Endothelial cell of umbilical vein (primary cell): ENCODE measurements around the gene SRD5A1. TPM values are rescaled to one million over a fixed set of nuclear protein-coding genes. Genes with fewer than 3 reads are reported as not detected.

ENCODE experiments used
- BruUV-seq: library from RNA; stranded (reverse); fragments of 400-500 nt; replicated peaks from 2 replicates; lab custom pipeline; 2021; lab: Mats Ljungman, UMichigan
- CTCF ChIA-PET: fragments of 300-600, 350-600 bp; sonication (Branson Sonifier 250); formaldehyde crosslinking; loops from one replicate; lab custom pipeline; 2021; ENCODE audit warnings: antibody characterized with exemption, inconsistent platforms; lab: Charles Lee
- POLR2A ChIA-PET: fragments of 300-600, 350-600 bp; sonication (Branson Sonifier 250); formaldehyde crosslinking; loops from one replicate; lab custom pipeline; 2021; ENCODE audit warnings: antibody characterized with exemption, inconsistent platforms; lab: Charles Lee
- DNase-seq: peaks from one replicate; pipeline ENCODE4 v3.0.0-alpha.2; 2011; ENCODE audit warnings: low read depth, low spot score
- FAIRE-seq: peaks from 2 replicates; lab custom pipeline; 2011; peaks lifted over from hg19 to GRCh38; lab: Jason Lieb, UNC
- H2AFZ ChIP-seq: 2 replicates; pipeline ENCODE4 v1.6.0; 2012; ENCODE audit warnings: low read depth, low read length, control low read depth, inconsistent platforms
- H3K27ac ChIP-seq: 2 replicates; pipeline ENCODE4 v1.5.1; 2011; ENCODE audit warnings: low read depth, mild to moderate bottlenecking, control low read depth, low read length, moderate library complexity; ENCODE audit not compliant: insufficient read depth
- H3K27me3 ChIP-seq, 2 experiments: 2 replicates each; pipeline versions ENCODE4 v1.6.0 to v1.6.1; 2011; ENCODE audit warnings: low read length in 2 of 2, mixed read lengths in 1 of 2; ENCODE audit not compliant: control insufficient read depth in 2 of 2, insufficient read depth in 2 of 2
- H3K36me3 ChIP-seq, 2 experiments: 2 replicates in 1 of 2; 3 replicates in 1 of 2; pipeline ENCODE4 v1.5.1; 2011; ENCODE audit warnings: low read length in 2 of 2, mild to moderate bottlenecking in 1 of 2, moderate library complexity in 1 of 2; ENCODE audit not compliant: control insufficient read depth in 2 of 2, insufficient read depth in 2 of 2; ENCODE audit errors: extremely low read depth in 1 of 2
- H3K4me1 ChIP-seq: 3 replicates; pipeline ENCODE4 v1.5.1; 2011; ENCODE audit warnings: mild to moderate bottlenecking, low read length; ENCODE audit not compliant: control insufficient read depth, insufficient read depth; ENCODE audit errors: extremely low read depth
- H3K4me2 ChIP-seq: 2 replicates; pipeline ENCODE4 v1.6.1; 2011; ENCODE audit warnings: low read length, control low read depth, mixed read lengths; ENCODE audit not compliant: insufficient read depth
- H3K4me3 ChIP-seq, 3 experiments: fragments of 200-600 bp in 1 of 3; sonication (generic), shearing (Covaris generic) in 1 of 3; replicated peaks in 1 of 3; 2 replicates each; pipeline ENCODE4 v1.5.1; 2011 to 2016; ENCODE audit warnings: control low read depth in 3 of 3, low read length in 3 of 3, mild to moderate bottlenecking in 2 of 3, inconsistent platforms in 1 of 3, low read depth in 1 of 3, moderate library complexity in 1 of 3; ENCODE audit not compliant: insufficient read depth in 1 of 3
- H3K79me2 ChIP-seq: 2 replicates; pipeline ENCODE4 v1.6.0; 2012; ENCODE audit warnings: low read length, inconsistent platforms; ENCODE audit not compliant: control insufficient read depth, insufficient read depth
- H3K9ac ChIP-seq: replicated peaks from 2 replicates; pipeline ENCODE3; 2011; ENCODE audit warnings: low read length, control low read depth; ENCODE audit not compliant: insufficient read depth; ENCODE audit errors: extremely low read depth
- H3K9me1 ChIP-seq: replicated peaks from 3 replicates; pipeline ENCODE4 v1.6.0; 2011; ENCODE audit warnings: mild to moderate bottlenecking, low read length; ENCODE audit not compliant: control insufficient read depth, insufficient read depth; ENCODE audit errors: extremely low read depth
- H3K9me3 ChIP-seq: replicated peaks from 2 replicates; pipeline ENCODE4 v1.5.1; 2012; ENCODE audit warnings: low read length, inconsistent platforms; ENCODE audit not compliant: control insufficient read depth, insufficient read depth
- H4K20me1 ChIP-seq: replicated peaks from 2 replicates; pipeline ENCODE3; 2011; ENCODE audit warnings: mild to moderate bottlenecking, low read length; ENCODE audit not compliant: control insufficient read depth, insufficient read depth; ENCODE audit errors: extremely low read depth
- CTCF ChIP-seq, 2 donors: IDR thresholded peaks; 1 replicate in 1 of 2; 2 replicates in 1 of 2; pipeline ENCODE4 v1.5.1; 2011; ENCODE audit warnings: low read length in 2 of 2, mild to moderate bottlenecking in 2 of 2, moderate library complexity in 2 of 2, control low read depth in 1 of 2, inconsistent platforms in 1 of 2, low read depth in 1 of 2; ENCODE audit not compliant: insufficient read depth in 1 of 2; ENCODE audit errors: extremely low read depth in 1 of 2
- JUN ChIP-seq: IDR thresholded peaks from 2 replicates; pipeline ENCODE4 v1.6.1; 2011; ENCODE audit warnings: borderline replicate concordance, low read depth; ENCODE audit not compliant: insufficient read length, insufficient read depth
- MAX ChIP-seq: IDR thresholded peaks from 2 replicates; pipeline ENCODE4 v1.6.1; 2011; ENCODE audit not compliant: insufficient read depth, insufficient read length
- dilution Hi-C: fragments of 300-500 bp; cut with MboI; formaldehyde crosslinking; loops from one replicate; pipeline ENCODE4 v1.15.0; 2019; ENCODE audit warnings: low sequenced_read_pairs; ENCODE audit not compliant: extremely low pct_ligation_motif_present
- intact Hi-C: fragments of 100-400 bp; cut with micrococcal nuclease; formaldehyde crosslinking; loops from one replicate; pipeline ENCODE4 v1.10.0; 2022
- polyA plus RNA-seq, 4 experiments: library from polyadenylated mRNA; depleted of rRNA in 3 of 4; stranded (reverse) in 3 of 4; unstranded in 1 of 4; fragments of >200 nt; gene quantifications; 2 replicates each; pipeline versions ENCODE4 v1.2.1 to v1.2.3, GENCODE V29; 2011 to 2012; ENCODE audit warnings: missing spikeins in 1 of 4
- total RNA-seq: library from RNA; stranded (reverse); gene quantifications from 2 replicates; pipeline ENCODE4 v1.2.3, GENCODE V29; 2021

Gene SRD5A1
- total and polyA plus RNA-seq, 2 donors (not counting 3 experiments of a cell fraction or from before 2014, with no cell fraction given), result 11.6 to 14.8 TPM

GRCh38 chr5:6680922-6681321, 47.7 kb downstream of the SRD5A1 start:
- POLR2A ChIA-PET, result no interaction called here
- no peaks in the 10 kb centered on the region for H3K27me3 ChIP-seq
- H3K4me3 ChIP-seq, result no peak overlapping the region
- no peak for DNase-seq
- H3K79me2 ChIP-seq, result no peaks in the 10 kb centered on the region
- no TSS peak for BruUV-seq
- no peak overlapping the region for H3K27ac ChIP-seq
- no peak overlapping the region for H3K9ac ChIP-seq
- intact Hi-C loops (no loop called here), dilution Hi-C loops (no loop called here)
- no peaks in the 10 kb centered on the region for H3K36me3 ChIP-seq
- no peaks in the 10 kb centered on the region for H3K9me3 ChIP-seq
- no peaks in the 10 kb centered on the region for H4K20me1 ChIP-seq
- H3K4me2 ChIP-seq, result no peak overlapping the region
- no peak overlapping the region for H2AFZ ChIP-seq
- no peak for FAIRE-seq
- CTCF ChIA-PET, result no interaction called here
- H3K4me1 ChIP-seq, result no peaks in the 10 kb centered on the region
- H3K9me1 ChIP-seq, result no peaks in the 10 kb centered on the region
- no peak for TF ChIP-seq MAX

- dilution Hi-C loops, result no loop called here
- Histone ChIP-seq H3K4me2 (no peak overlapping the region), H3K27me3 (no peaks in the 10 kb centered on the region), H3K4me1 (no peaks in the 10 kb centered on the region), H4K20me1 (no peaks in the 10 kb centered on the region), H3K4me3 (no peak overlapping the region), H3K36me3 (no peaks in the 10 kb centered on the region), H2AFZ (no peak overlapping the region), H3K9me1 (no peaks in the 10 kb centered on the region), H3K9ac (no peak overlapping the region), H3K79me2 (no peaks in the 10 kb centered on the region), H3K9me3 (no peaks in the 10 kb centered on the region), H3K27ac (no peak overlapping the region)
- BruUV-seq, result no TSS peak
- POLR2A ChIA-PET, result no interaction called here
- intact Hi-C loops, result no loop called here
- no peak for FAIRE-seq
- DNase-seq, result no peak
- CTCF ChIA-PET, result no interaction called here
- TF ChIP-seq CTCF (IDR thresholded peaks at IDR 0.05; ENCODE audit: extremely low read depth in 1 of 2, insufficient read depth in 1 of 2, low read depth in 1 of 2, low read length in 2 of 2) (no peak), JUN (no peak)
Measured at GRCh38 chr5:6681682-6682081, 48.4 kb downstream of the SRD5A1 start.
